Measurements from ENCODE around the gene RPS27L. TPM values are rescaled to one million over a fixed set of nuclear protein-coding genes. Genes with fewer than 3 reads are reported as not detected.

The RPS27L gene
- total RNA-seq, 1 donor from 2014 or later = 202 TPM

GRCh38 chr15:63156755-63157117, 541 bp downstream of the RPS27L start:
- DNase-seq (ENCODE audit: extremely low spot score, unreplicated experiment) = peak; percentile 57
- peak overlapping the region; percentile 100 for H3K4me3 Mint-ChIP-seq (ENCODE audit: unreplicated experiment)
- no peaks in the 10 kb centered on the region for H3K9me3 Mint-ChIP-seq (ENCODE audit: unreplicated experiment)
- H3K36me3 Mint-ChIP-seq (ENCODE audit: unreplicated experiment) = peaks cover 20% of the 10 kb centered on the region
- TF ChIP-seq CTCF (IDR thresholded peaks at IDR 0.05) = no peak
- H3K4me1 Mint-ChIP-seq (ENCODE audit: unreplicated experiment) = peaks cover 26% of the 10 kb centered on the region
- H3K27me3 Mint-ChIP-seq (ENCODE audit: unreplicated experiment) = no peaks in the 10 kb centered on the region
- peak overlapping the region; percentile 99 for H3K27ac Mint-ChIP-seq (ENCODE audit: unreplicated experiment)

GRCh38 chr15:63156086-63156710, 1.1 kb downstream of the RPS27L start:
- no peak for DNase-seq (ENCODE audit: extremely low spot score, unreplicated experiment)
- Mint-ChIP-seq H3K36me3 (ENCODE audit: unreplicated experiment) (peaks cover 25% of the 10 kb centered on the region), H3K9me3 (ENCODE audit: unreplicated experiment) (no peaks in the 10 kb centered on the region), H3K27ac (ENCODE audit: unreplicated experiment) (peak overlapping the region; percentile 99), H3K27me3 (ENCODE audit: unreplicated experiment) (no peaks in the 10 kb centered on the region), H3K4me3 (ENCODE audit: unreplicated experiment) (peak overlapping the region; percentile 100), H3K4me1 (ENCODE audit: unreplicated experiment) (peaks cover 26% of the 10 kb centered on the region)
- TF ChIP-seq CTCF (IDR thresholded peaks at IDR 0.05) = peak; percentile 31

GRCh38 chr15:63155486-63155885, 1.8 kb downstream of the RPS27L start:
- Mint-ChIP-seq H3K36me3 (ENCODE audit: unreplicated experiment) (peaks cover 25% of the 10 kb centered on the region), H3K4me1 (ENCODE audit: unreplicated experiment) (peaks cover 25% of the 10 kb centered on the region), H3K27ac (ENCODE audit: unreplicated experiment) (peak overlapping the region; percentile 44), H3K27me3 (ENCODE audit: unreplicated experiment) (no peaks in the 10 kb centered on the region), H3K4me3 (ENCODE audit: unreplicated experiment) (peak overlapping the region; percentile 100), H3K9me3 (ENCODE audit: unreplicated experiment) (no peaks in the 10 kb centered on the region)
- no peak for TF ChIP-seq CTCF (IDR thresholded peaks at IDR 0.05)
- no peak for DNase-seq (ENCODE audit: extremely low spot score, unreplicated experiment)

- Mint-ChIP-seq H3K4me1 (ENCODE audit: unreplicated experiment) (peaks cover 20% of the 10 kb centered on the region), H3K27ac (ENCODE audit: unreplicated experiment) (no peak overlapping the region), H3K9me3 (ENCODE audit: unreplicated experiment) (no peaks in the 10 kb centered on the region), H3K27me3 (ENCODE audit: unreplicated experiment) (no peaks in the 10 kb centered on the region), H3K4me3 (ENCODE audit: unreplicated experiment) (no peak overlapping the region), H3K36me3 (ENCODE audit: unreplicated experiment) (peaks cover 37% of the 10 kb centered on the region)
- DNase-seq (ENCODE audit: extremely low spot score, unreplicated experiment) = no peak
- TF ChIP-seq CTCF (IDR thresholded peaks at IDR 0.05) = no peak
Measured at GRCh38 chr15:63151665-63152064, 5.6 kb downstream of the RPS27L start.

GRCh38 chr15:63146684-63147083, 10.6 kb downstream of the RPS27L start:
- H3K9me3 Mint-ChIP-seq (ENCODE audit: unreplicated experiment) = peaks cover 12% of the 10 kb centered on the region
- peaks cover 4% of the 10 kb centered on the region for H3K4me1 Mint-ChIP-seq (ENCODE audit: unreplicated experiment)
- no peak overlapping the region for H3K27ac Mint-ChIP-seq (ENCODE audit: unreplicated experiment)
- H3K27me3 Mint-ChIP-seq (ENCODE audit: unreplicated experiment) = no peaks in the 10 kb centered on the region
- peaks cover 32% of the 10 kb centered on the region for H3K36me3 Mint-ChIP-seq (ENCODE audit: unreplicated experiment)
- DNase-seq (ENCODE audit: extremely low spot score, unreplicated experiment) = no peak
- H3K4me3 Mint-ChIP-seq (ENCODE audit: unreplicated experiment) = no peak overlapping the region
- TF ChIP-seq CTCF (IDR thresholded peaks at IDR 0.05) = peak; percentile 32

Data from osteocyte (in vitro differentiated cells).